ENCODE results near the gene KDM4C.

Gene KDM4C

DNA sequence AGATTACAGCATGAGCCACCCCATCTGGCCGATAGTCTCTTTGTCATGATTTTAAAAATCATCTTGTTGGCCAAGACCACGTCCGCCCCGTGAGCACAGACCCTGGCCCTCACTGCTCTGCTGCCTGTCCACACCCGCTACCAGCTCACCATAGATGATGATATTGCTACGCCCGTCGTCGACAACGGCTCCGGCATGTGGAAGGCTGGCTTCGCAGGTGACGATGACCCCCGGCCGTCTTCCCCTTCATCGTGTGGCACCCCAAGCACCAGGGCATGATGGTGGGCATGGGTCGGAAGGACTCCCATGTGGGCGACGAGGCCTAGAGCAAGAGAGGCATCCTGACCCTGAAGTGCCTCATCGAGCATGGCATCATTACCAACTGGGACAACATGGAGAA, 76.5 kb downstream of the KDM4C start:
- no peak overlapping the region for H3K4me3 ChIP-seq (ENCODE audit: low read depth, low read length)
- CTCF ChIA-PET = interaction anchor here (1.4 to 3.8 kb wide), 2 partner anchors 7 to 10 kb away, joined by 5 to 19 read pairs; no protein-coding TSS in a partner anchor
- DNase-seq (ENCODE audit: low read depth, low spot score) = no peak
- TF ChIP-seq, protein P1, sequence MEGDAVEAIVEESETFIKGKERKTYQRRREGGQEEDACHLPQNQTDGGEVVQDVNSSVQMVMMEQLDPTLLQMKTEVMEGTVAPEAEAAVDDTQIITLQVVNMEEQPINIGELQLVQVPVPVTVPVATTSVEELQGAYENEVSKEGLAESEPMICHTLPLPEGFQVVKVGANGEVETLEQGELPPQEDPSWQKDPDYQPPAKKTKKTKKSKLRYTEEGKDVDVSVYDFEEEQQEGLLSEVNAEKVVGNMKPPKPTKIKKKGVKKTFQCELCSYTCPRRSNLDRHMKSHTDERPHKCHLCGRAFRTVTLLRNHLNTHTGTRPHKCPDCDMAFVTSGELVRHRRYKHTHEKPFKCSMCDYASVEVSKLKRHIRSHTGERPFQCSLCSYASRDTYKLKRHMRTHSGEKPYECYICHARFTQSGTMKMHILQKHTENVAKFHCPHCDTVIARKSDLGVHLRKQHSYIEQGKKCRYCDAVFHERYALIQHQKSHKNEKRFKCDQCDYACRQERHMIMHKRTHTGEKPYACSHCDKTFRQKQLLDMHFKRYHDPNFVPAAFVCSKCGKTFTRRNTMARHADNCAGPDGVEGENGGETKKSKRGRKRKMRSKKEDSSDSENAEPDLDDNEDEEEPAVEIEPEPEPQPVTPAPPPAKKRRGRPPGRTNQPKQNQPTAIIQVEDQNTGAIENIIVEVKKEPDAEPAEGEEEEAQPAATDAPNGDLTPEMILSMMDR (IDR thresholded peaks at IDR 0.05; ENCODE audit: insufficient read depth, low read length, missing control alignments) = no peak
- POLR2A ChIA-PET = no interaction called here

- TF ChIP-seq, protein P1 (IDR thresholded peaks at IDR 0.05; ENCODE audit: insufficient read depth, low read length, missing control alignments) = no peak
- H3K4me3 ChIP-seq (ENCODE audit: low read depth, low read length) = no peak overlapping the region
- ChIA-PET POLR2A (no interaction called here), CTCF (interaction anchor here (0.7 to 1.3 kb wide), 3 partner anchors 10 to 12 kb away, joined by 3 to 5 read pairs (median 3); no protein-coding TSS in a partner anchor)
- no peak for DNase-seq (ENCODE audit: low read depth, low spot score)
These were observed 80.4 kb downstream of the KDM4C start for GRCh38 chr9:6838158-6838557.

DNA sequence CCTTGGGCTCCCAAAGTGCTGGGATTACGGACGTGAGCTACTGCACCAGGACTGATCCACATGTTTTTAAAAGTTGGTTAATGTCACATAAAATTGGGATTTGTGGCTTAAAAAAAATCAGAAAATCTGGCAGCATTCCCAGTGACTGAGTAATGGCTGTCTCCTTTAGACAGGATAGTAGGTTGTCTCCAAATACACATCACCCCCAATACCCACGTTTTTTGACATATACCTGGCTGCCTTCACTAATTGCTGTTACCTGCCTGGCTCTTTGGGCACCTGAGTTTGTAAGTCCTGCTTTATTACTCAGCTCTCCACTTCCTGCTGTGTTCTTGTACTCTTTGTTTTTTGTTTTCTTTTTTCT, 84.8 kb downstream of the KDM4C start:
- H3K4me3 ChIP-seq (ENCODE audit: low read depth, low read length) = no peak overlapping the region
- TF ChIP-seq, protein P1 (IDR thresholded peaks at IDR 0.05; ENCODE audit: insufficient read depth, low read length, missing control alignments) = no peak
- ChIA-PET CTCF (interaction anchor here (4.3 kb wide), 1 partner anchor 16 kb away, joined by 20 read pairs; no protein-coding TSS in a partner anchor), POLR2A (no interaction called here)
- no peak for DNase-seq (ENCODE audit: low read depth, low spot score)

- TF ChIP-seq, protein P1 (IDR thresholded peaks at IDR 0.05; ENCODE audit: insufficient read depth, low read length, missing control alignments) = no peak
- no peak overlapping the region for H3K4me3 ChIP-seq (ENCODE audit: low read depth, low read length)
- no peak for DNase-seq (ENCODE audit: low read depth, low spot score)
- CTCF ChIA-PET = interaction anchor here (1.8 to 3.1 kb wide), 2 partner anchors 9 to 17 kb away, joined by 5 to 13 read pairs; no protein-coding TSS in a partner anchor
- POLR2A ChIA-PET = no interaction called here
These were observed 86.0 kb downstream of the KDM4C start for GRCh38 chr9:6843742-6844141.

DNA sequence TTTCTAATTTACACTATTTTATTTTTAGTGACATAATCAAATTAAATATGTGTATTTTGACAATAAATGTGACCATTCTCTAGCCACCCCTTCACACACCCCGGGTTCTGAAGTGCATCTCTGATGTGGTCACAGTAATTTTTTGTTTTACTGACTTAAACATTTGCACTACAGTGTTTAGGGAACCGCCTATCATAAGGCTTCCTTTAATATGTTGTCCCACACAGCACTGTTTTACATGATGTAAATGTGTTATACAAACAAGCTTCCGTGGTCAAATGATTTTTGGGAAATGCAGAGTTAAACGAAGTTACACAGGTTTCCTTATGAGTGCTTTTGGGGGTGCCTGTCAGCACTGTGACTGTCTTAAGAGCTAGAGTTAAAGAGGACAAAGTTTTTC, 86.5 kb downstream of the KDM4C start:
- TF ChIP-seq, protein P1 (IDR thresholded peaks at IDR 0.05; ENCODE audit: insufficient read depth, low read length, missing control alignments) = no peak
- H3K4me3 ChIP-seq (ENCODE audit: low read depth, low read length) = no peak overlapping the region
- CTCF ChIA-PET = interaction anchor here (0.7 to 3.1 kb wide), 3 partner anchors 10 to 17 kb away, joined by 3 to 13 read pairs (median 5); no protein-coding TSS in a partner anchor
- DNase-seq (ENCODE audit: low read depth, low spot score) = no peak
- POLR2A ChIA-PET = no interaction called here

DNA sequence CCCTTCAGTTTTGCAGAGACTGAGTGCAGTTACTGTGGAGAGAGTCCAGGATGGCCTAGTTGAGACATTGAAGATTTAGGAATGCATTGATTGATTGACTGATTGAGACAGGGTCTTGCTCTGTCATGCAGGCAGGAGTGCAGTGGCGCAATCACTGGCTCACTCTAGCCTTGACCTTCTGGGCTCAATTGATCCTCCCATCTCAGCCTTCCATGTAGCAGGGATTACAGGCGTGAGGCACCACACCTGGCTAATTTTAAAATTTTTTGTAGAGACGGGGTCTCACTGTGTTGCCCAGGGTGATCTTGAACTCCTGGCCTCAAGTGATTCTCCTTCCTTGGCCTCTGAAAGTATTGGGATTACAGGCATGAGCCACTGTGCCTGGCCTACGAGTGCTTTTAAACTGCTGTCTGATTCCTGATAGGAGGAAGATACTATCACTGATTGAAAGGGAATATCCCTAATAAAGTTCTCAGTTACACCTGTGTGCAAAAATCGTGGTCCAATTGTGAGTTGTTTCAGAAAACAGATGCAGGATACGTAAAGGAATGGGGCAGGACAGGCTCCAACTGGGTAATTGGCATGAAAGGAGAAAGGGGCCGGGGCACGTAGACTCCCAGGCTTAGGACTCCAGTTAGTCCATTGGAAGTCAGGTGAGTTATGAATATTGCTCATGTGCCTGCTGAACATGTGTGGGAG, 87.5 kb downstream of the KDM4C start:
- TF ChIP-seq, protein P1 (IDR thresholded peaks at IDR 0.05; ENCODE audit: insufficient read depth, low read length, missing control alignments) = no peak
- CTCF ChIA-PET = interaction anchor here (0.7 to 3.1 kb wide), 2 partner anchors 16 to 18 kb away, joined by 3 to 13 read pairs; no protein-coding TSS in a partner anchor

More for the DNA sequence above, 87.5 kb downstream of the KDM4C start:
- no peak for DNase-seq (ENCODE audit: low read depth, low spot score)
- POLR2A ChIA-PET = no interaction called here
- no peak overlapping the region for H3K4me3 ChIP-seq (ENCODE audit: low read depth, low read length)

All from AG04449 (cell line).